Measurements from ENCODE around the gene PAX5.

DNA sequence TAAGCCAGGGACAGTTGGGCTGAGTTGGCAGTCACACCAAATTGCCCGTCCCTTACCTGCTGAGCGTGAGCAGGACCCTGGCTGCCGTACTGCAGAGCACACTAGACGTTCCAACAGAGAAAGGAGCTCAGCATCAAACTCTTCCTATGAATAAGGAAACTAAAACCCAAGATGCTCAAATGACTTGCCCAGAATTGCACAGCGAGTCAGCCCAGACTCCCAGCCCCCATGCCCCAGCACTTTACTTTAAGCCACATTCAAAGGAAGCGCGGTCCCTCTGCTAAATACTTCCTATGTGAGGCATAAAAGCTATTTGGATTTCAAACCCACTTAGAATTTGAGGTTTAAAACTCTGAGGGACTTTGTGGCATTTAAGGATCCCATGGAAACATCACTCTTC, 23.9 kb downstream of the PAX5 start:
- TF ChIP-seq, protein P1, sequence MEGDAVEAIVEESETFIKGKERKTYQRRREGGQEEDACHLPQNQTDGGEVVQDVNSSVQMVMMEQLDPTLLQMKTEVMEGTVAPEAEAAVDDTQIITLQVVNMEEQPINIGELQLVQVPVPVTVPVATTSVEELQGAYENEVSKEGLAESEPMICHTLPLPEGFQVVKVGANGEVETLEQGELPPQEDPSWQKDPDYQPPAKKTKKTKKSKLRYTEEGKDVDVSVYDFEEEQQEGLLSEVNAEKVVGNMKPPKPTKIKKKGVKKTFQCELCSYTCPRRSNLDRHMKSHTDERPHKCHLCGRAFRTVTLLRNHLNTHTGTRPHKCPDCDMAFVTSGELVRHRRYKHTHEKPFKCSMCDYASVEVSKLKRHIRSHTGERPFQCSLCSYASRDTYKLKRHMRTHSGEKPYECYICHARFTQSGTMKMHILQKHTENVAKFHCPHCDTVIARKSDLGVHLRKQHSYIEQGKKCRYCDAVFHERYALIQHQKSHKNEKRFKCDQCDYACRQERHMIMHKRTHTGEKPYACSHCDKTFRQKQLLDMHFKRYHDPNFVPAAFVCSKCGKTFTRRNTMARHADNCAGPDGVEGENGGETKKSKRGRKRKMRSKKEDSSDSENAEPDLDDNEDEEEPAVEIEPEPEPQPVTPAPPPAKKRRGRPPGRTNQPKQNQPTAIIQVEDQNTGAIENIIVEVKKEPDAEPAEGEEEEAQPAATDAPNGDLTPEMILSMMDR (IDR thresholded peaks at IDR 0.05; ENCODE audit: low read length) = no peak
- TF ChIP-seq EZH2 (optimal IDR thresholded peaks at IDR 0.05; ENCODE audit: low read depth, low read length) (no peak), EZH2phosphoT487 (IDR thresholded peaks at IDR 0.05; ENCODE audit: low read length) (no peak)
